ENCODE results near the gene KREMEN2. TPM values are rescaled to one million over a fixed set of nuclear protein-coding genes. Genes with fewer than 3 reads are reported as not detected.
A peak's percentile ranks its signal among the peaks of the same experiment; 100 is the strongest.

Gene KREMEN2
- total and polyA plus RNA-seq, 7 experiments from 2014 or later: not detected

- CTCF ChIA-PET: interaction anchor here (0.6 to 2.0 kb wide), 5 partner anchors 13 to 123 kb away, joined by 3 to 8 read pairs (median 3); no protein-coding TSS in a partner anchor
- Histone ChIP-seq H3K4me3 (ENCODE audit: low read length) (peak overlapping the region; percentile 38), H3K27me3 (ENCODE audit: control insufficient read depth in 2 of 2, insufficient read depth in 2 of 2, low read length in 2 of 2) (no peaks in the 10 kb centered on the region), H3K27ac (ENCODE audit: low read depth, low read length) (no peak overlapping the region), H3K9me3 (ENCODE audit: control insufficient read depth in 2 of 3, low read length in 3 of 3) (no peaks in the 10 kb centered on the region), H3K36me3 (ENCODE audit: control insufficient read depth in 2 of 3, insufficient read depth in 3 of 3, low read length in 3 of 3) (no peaks in the 10 kb centered on the region), H3K4me1 (ENCODE audit: control insufficient read depth in 2 of 2, insufficient read depth in 2 of 2, low read length in 2 of 2) (peaks cover 21 to 23% of the 10 kb centered on the region in 2 donors)
- DNase-seq (no peak), ATAC-seq (no peak)
- H3K36me3 Mint-ChIP-seq: peaks cover 0 to 1% (median 0%) of the 10 kb centered on the region in 5 donors
- H3K4me1 Mint-ChIP-seq: peaks cover 18 to 35% (median 28%) of the 10 kb centered on the region in 7 donors
- peak overlapping the region in 2 of 9 donors; percentile 17 to 25 for H3K27ac Mint-ChIP-seq
- peaks cover 0 to 18% (median 5%) of the 10 kb centered on the region in 5 donors for H3K27me3 Mint-ChIP-seq
- H3K9me3 Mint-ChIP-seq: no peaks in the 10 kb centered on the region
- H3K4me3 Mint-ChIP-seq: peak overlapping the region; percentile 68 to 85 (median 74)
- POLR2A ChIA-PET: interaction anchor here (0.7 to 3.2 kb wide), 8 partner anchors 12 to 527 kb away, joined by 3 to 11 read pairs (median 6); partner anchors contain the start of genes HCFC1R1, PKMYT1, THOC6 and TNFRSF12A
- intact Hi-C loops (cut with micrococcal nuclease): no loop called here
Measured at GRCh38 chr16:3007957-3008689, 44.0 kb downstream of the KREMEN2 start.

GRCh38 chr16:3008690-3009037 lies 44.6 kb downstream of the KREMEN2 start:
- Histone ChIP-seq H3K4me1 (ENCODE audit: control insufficient read depth in 2 of 2, insufficient read depth in 2 of 2, low read length in 2 of 2) (peaks cover 21 to 23% of the 10 kb centered on the region in 2 donors), H3K9me3 (ENCODE audit: control insufficient read depth in 2 of 3, low read length in 3 of 3) (no peaks in the 10 kb centered on the region), H3K4me3 (ENCODE audit: low read length) (no peak overlapping the region), H3K36me3 (ENCODE audit: control insufficient read depth in 2 of 3, insufficient read depth in 3 of 3, low read length in 3 of 3) (no peaks in the 10 kb centered on the region), H3K27ac (ENCODE audit: low read depth, low read length) (no peak overlapping the region), H3K27me3 (ENCODE audit: control insufficient read depth in 2 of 2, insufficient read depth in 2 of 2, low read length in 2 of 2) (no peaks in the 10 kb centered on the region)
- Mint-ChIP-seq H3K27me3 (peaks cover 0 to 18% (median 5%) of the 10 kb centered on the region in 5 donors), H3K4me3 (peak overlapping the region in 7 of 10 donors; percentile 68 to 83 (median 73)), H3K9me3 (no peaks in the 10 kb centered on the region), H3K27ac (no peak overlapping the region), H3K36me3 (peaks cover 0 to 1% (median 0%) of the 10 kb centered on the region in 5 donors), H3K4me1 (peaks cover 18 to 35% (median 28%) of the 10 kb centered on the region in 7 donors)
- ChIA-PET POLR2A (interaction anchor here (0.7 to 3.2 kb wide), 8 partner anchors 11 to 527 kb away, joined by 3 to 12 read pairs (median 6); partner anchors contain the start of genes HCFC1R1, THOC6 and TNFRSF12A), CTCF (interaction anchor here (1.0 to 2.0 kb wide), 2 partner anchors 19 to 25 kb away, joined by 3 to 8 read pairs; no protein-coding TSS in a partner anchor)
- ATAC-seq: no peak
- intact Hi-C loops (cut with micrococcal nuclease): no loop called here
- DNase-seq: no peak

GRCh38 chr16:3009568-3010390 lies 45.7 kb downstream of the KREMEN2 start:
- no peaks in the 10 kb centered on the region for H3K9me3 ChIP-seq (ENCODE audit: control insufficient read depth in 2 of 3, low read length in 3 of 3)
- POLR2A ChIA-PET: interaction anchor here (0.6 to 2.1 kb wide), 4 partner anchors 11 to 301 kb away, joined by 3 to 12 read pairs (median 4); partner anchors contain the start of gene TNFRSF12A
- no peaks in the 10 kb centered on the region for H3K9me3 Mint-ChIP-seq
- peaks cover 21 to 23% of the 10 kb centered on the region in 2 donors for H3K4me1 ChIP-seq (ENCODE audit: control insufficient read depth in 2 of 2, insufficient read depth in 2 of 2, low read length in 2 of 2)
- H3K36me3 Mint-ChIP-seq: peaks cover 0 to 1% (median 0%) of the 10 kb centered on the region in 5 donors
- intact Hi-C loops (cut with micrococcal nuclease): no loop called here
- no peaks in the 10 kb centered on the region for H3K27me3 ChIP-seq (ENCODE audit: control insufficient read depth in 2 of 2, insufficient read depth in 2 of 2, low read length in 2 of 2)
- H3K27ac Mint-ChIP-seq: no peak overlapping the region
- H3K27ac ChIP-seq (ENCODE audit: low read depth, low read length): no peak overlapping the region
- CTCF ChIA-PET: interaction anchor here (1.5 kb wide), 1 partner anchor 19 kb away, joined by 3 read pairs; no protein-coding TSS in a partner anchor
- peaks cover 0 to 24% (median 5%) of the 10 kb centered on the region in 5 donors for H3K27me3 Mint-ChIP-seq
- no peak overlapping the region for H3K4me3 Mint-ChIP-seq
- no peak overlapping the region for H3K4me3 ChIP-seq (ENCODE audit: low read length)
- peaks cover 18 to 34% (median 24%) of the 10 kb centered on the region in 7 donors for H3K4me1 Mint-ChIP-seq
- ATAC-seq (no peak), DNase-seq (no peak)
- H3K36me3 ChIP-seq (ENCODE audit: control insufficient read depth in 2 of 3, insufficient read depth in 3 of 3, low read length in 3 of 3): no peaks in the 10 kb centered on the region

GRCh38 chr16:3010510-3010909 lies 46.4 kb downstream of the KREMEN2 start:
- peaks cover 0 to 24% (median 5%) of the 10 kb centered on the region in 5 donors for H3K27me3 Mint-ChIP-seq
- CTCF ChIA-PET: interaction anchor here (1.5 kb wide), 1 partner anchor 18 kb away, joined by 3 read pairs; no protein-coding TSS in a partner anchor

GRCh38 chr16:3012246-3012645 lies 48.2 kb downstream of the KREMEN2 start:
- Histone ChIP-seq H3K27ac (ENCODE audit: low read depth, low read length) (no peak overlapping the region), H3K36me3 (ENCODE audit: control insufficient read depth in 2 of 3, insufficient read depth in 3 of 3, low read length in 3 of 3) (no peaks in the 10 kb centered on the region), H3K27me3 (ENCODE audit: control insufficient read depth in 2 of 2, insufficient read depth in 2 of 2, low read length in 2 of 2) (no peaks in the 10 kb centered on the region), H3K9me3 (ENCODE audit: control insufficient read depth in 2 of 3, low read length in 3 of 3) (no peaks in the 10 kb centered on the region), H3K4me3 (ENCODE audit: low read length) (no peak overlapping the region), H3K4me1 (ENCODE audit: control insufficient read depth in 2 of 2, insufficient read depth in 2 of 2, low read length in 2 of 2) (peaks cover 16% of the 10 kb centered on the region in 2 donors)
- Mint-ChIP-seq H3K27ac (no peak overlapping the region), H3K4me1 (peaks cover 12 to 28% (median 18%) of the 10 kb centered on the region in 7 donors), H3K36me3 (no peaks in the 10 kb centered on the region), H3K4me3 (peak overlapping the region in 3 of 10 donors; percentile 40 to 56 (median 55)), H3K27me3 (peaks cover 0 to 26% (median 5%) of the 10 kb centered on the region in 5 donors), H3K9me3 (no peaks in the 10 kb centered on the region)
- ATAC-seq (no peak), DNase-seq (no peak)
- intact Hi-C loops (cut with micrococcal nuclease): no loop called here
- CTCF ChIA-PET: interaction anchor here (1.1 kb wide), 1 partner anchor 8 kb away, joined by 4 read pairs; no protein-coding TSS in a partner anchor
- POLR2A ChIA-PET: interaction anchor here (1.0 to 1.7 kb wide), 2 partner anchors 11 to 122 kb away, joined by 4 read pairs; partner anchors contain the start of genes HCFC1R1, THOC6 and ZNF213

More at GRCh38 chr16:3010510-3010909, 46.4 kb downstream of the KREMEN2 start:
- peaks cover 21 to 23% of the 10 kb centered on the region in 2 donors for H3K4me1 ChIP-seq (ENCODE audit: control insufficient read depth in 2 of 2, insufficient read depth in 2 of 2, low read length in 2 of 2)
- Mint-ChIP-seq H3K9me3 (no peaks in the 10 kb centered on the region), H3K27ac (no peak overlapping the region), H3K4me1 (peaks cover 18 to 34% (median 24%) of the 10 kb centered on the region in 7 donors), H3K4me3 (no peak overlapping the region), H3K36me3 (peaks cover 0 to 1% (median 0%) of the 10 kb centered on the region in 5 donors)
- H3K27me3 ChIP-seq (ENCODE audit: control insufficient read depth in 2 of 2, insufficient read depth in 2 of 2, low read length in 2 of 2): no peaks in the 10 kb centered on the region
- H3K4me3 ChIP-seq (ENCODE audit: low read length): no peak overlapping the region
- DNase-seq (no peak), ATAC-seq (no peak)
- intact Hi-C loops (cut with micrococcal nuclease): no loop called here
- H3K36me3 ChIP-seq (ENCODE audit: control insufficient read depth in 2 of 3, insufficient read depth in 3 of 3, low read length in 3 of 3): no peaks in the 10 kb centered on the region
- no peak overlapping the region for H3K27ac ChIP-seq (ENCODE audit: low read depth, low read length)
- POLR2A ChIA-PET: interaction anchor here (0.6 to 2.1 kb wide), 4 partner anchors 10 to 301 kb away, joined by 3 to 12 read pairs (median 4); partner anchors contain the start of gene TNFRSF12A
- H3K9me3 ChIP-seq (ENCODE audit: control insufficient read depth in 2 of 3, low read length in 3 of 3): no peaks in the 10 kb centered on the region
